HG03095 (cell line): ENCODE data around the gene SELP.

ENCODE experiments used
- ATAC-seq: cut with Tn5 transposase; IDR thresholded peaks from one replicate; pipeline ENCODE4 v1.9.1; 2021; ENCODE audit warnings: moderate library complexity; ENCODE audit not compliant: unreplicated experiment

SELP gene

GRCh38 chr1:169577981-169578738, 51.8 kb downstream of the SELP start:
- ATAC-seq, result no peak

GRCh38 chr1:169576935-169577331, 53.0 kb downstream of the SELP start:
- ATAC-seq, result no peak

- no peak for ATAC-seq
Measured at GRCh38 chr1:169576241-169576934, 53.5 kb downstream of the SELP start.

GRCh38 chr1:169574336-169574735, 55.6 kb downstream of the SELP start:
- ATAC-seq, result no peak

GRCh38 chr1:169572187-169572586, 57.7 kb downstream of the SELP start:
- no peak for ATAC-seq

- no peak for ATAC-seq
Measured at GRCh38 chr1:169571450-169571849, 58.5 kb downstream of the SELP start.

GRCh38 chr1:169570172-169570574, 59.8 kb downstream of the SELP start:
- ATAC-seq, result no peak

GRCh38 chr1:169568497-169568896, 61.4 kb downstream of the SELP start:
- ATAC-seq, result no peak

- ATAC-seq, result no peak
Measured at GRCh38 chr1:169565335-169566271, 64.3 kb downstream of the SELP start.

GRCh38 chr1:169563650-169564049, 66.3 kb downstream of the SELP start:
- no peak for ATAC-seq

GRCh38 chr1:169563019-169563615, 66.8 kb downstream of the SELP start:
- ATAC-seq, result no peak

- no peak for ATAC-seq
Measured at GRCh38 chr1:169561692-169562091, 68.2 kb downstream of the SELP start.

GRCh38 chr1:169557131-169557530, 72.8 kb downstream of the SELP start:
- ATAC-seq, result no peak

- no peak for ATAC-seq
Measured at GRCh38 chr1:169550294-169550693, 79.6 kb downstream of the SELP start.

GRCh38 chr1:169548282-169548681, 81.6 kb downstream of the SELP start:
- no peak for ATAC-seq

GRCh38 chr1:169546087-169546995, 83.6 kb downstream of the SELP start:
- peak; percentile 65 for ATAC-seq

GRCh38 chr1:169545472-169545871, 84.5 kb downstream of the SELP start:
- ATAC-seq, result no peak

- ATAC-seq, result no peak
Measured at GRCh38 chr1:169538998-169539871, 90.7 kb downstream of the SELP start.
